PC-3 (cell line): ENCODE data around the gene PF4V1. TPM values are rescaled to one million over a fixed set of nuclear protein-coding genes. Genes with fewer than 3 reads are reported as not detected.
A peak's percentile ranks its signal among the peaks of the same experiment; 100 is the strongest.

Source experiments
- ATAC-seq: fragments of 200-7000 bp; cut with Tn5 transposase; 2 replicates; pipeline ENCODE4 v1.9.1; 2020; ENCODE audit warnings: mild to moderate bottlenecking, moderate library complexity
- BruUV-seq: library from RNA; stranded (reverse); fragments of 400-500 nt; replicated peaks from 2 replicates; lab custom pipeline; 2021; lab: Mats Ljungman, UMichigan
- CTCF ChIA-PET: fragments of 300-600 bp; sonication (Branson Sonifier 250); formaldehyde crosslinking; loops from one replicate; lab custom pipeline; 2022; ENCODE audit warnings: antibody characterized with exemption; lab: Charles Lee
- POLR2A ChIA-PET: fragments of 300-600 bp; sonication (Branson Sonifier 250); formaldehyde crosslinking; loops from one replicate; lab custom pipeline; 2022; ENCODE audit warnings: antibody characterized with exemption; ENCODE audit not compliant: unreplicated experiment; lab: Charles Lee
- DNase-seq: peaks from one replicate; pipeline ENCODE4 v3.0.0-alpha.2; 2015
- H2AFZ ChIP-seq: fragments of 300-600 bp; sonication (generic); 2 replicates; pipeline ENCODE4 v1.6.0; 2016; ENCODE audit warnings: antibody characterized with exemption, low read length
- H3F3A ChIP-seq: fragments of 300-600 bp; sonication (generic); one replicate; pipeline ENCODE4 v1.6.0; 2017; ENCODE audit warnings: antibody characterized with exemption, low read length, control low read depth, mild to moderate bottlenecking; ENCODE audit not compliant: unreplicated experiment
- H3K27ac ChIP-seq: fragments of 300-600 bp; sonication (generic); 2 replicates; pipeline ENCODE4 v1.5.1; 2016; ENCODE audit warnings: mild to moderate bottlenecking, low read length
- H3K27me3 ChIP-seq: fragments of 300-600 bp; sonication (generic); 2 replicates; pipeline ENCODE4 v1.6.1; 2016; ENCODE audit warnings: low read length, mixed read lengths
- H3K36me3 ChIP-seq: fragments of 300-600 bp; sonication (generic); 2 replicates; pipeline ENCODE4 v1.6.1; 2016; ENCODE audit warnings: low read depth, mixed run types, low read length, mixed read lengths
- H3K4me1 ChIP-seq: fragments of 300-600 bp; sonication (generic); 2 replicates; pipeline ENCODE4 v1.5.1; 2016; ENCODE audit warnings: low read length; ENCODE audit not compliant: insufficient read depth
- H3K4me2 ChIP-seq: fragments of 300-600 bp; sonication (generic); 2 replicates; pipeline ENCODE4 v1.6.0; 2016; ENCODE audit warnings: low read length
- H3K4me3 ChIP-seq: fragments of 300-600 bp; sonication (generic); 2 replicates; pipeline ENCODE4 v1.5.1; 2016; ENCODE audit warnings: mild to moderate bottlenecking, low read length, mixed read lengths
- H3K79me2 ChIP-seq: fragments of 300-600 bp; sonication (generic); 2 replicates; pipeline ENCODE4 v1.6.1; 2017; ENCODE audit warnings: low read length, mixed read lengths
- H3K9ac ChIP-seq: fragments of 300-600 bp; sonication (generic); 2 replicates; pipeline ENCODE4 v1.6.0; 2016; ENCODE audit warnings: mild to moderate bottlenecking, low read length
- H3K9me2 ChIP-seq: fragments of 300-600 bp; sonication (generic); replicated peaks from 2 replicates; pipeline ENCODE4 v1.6.1; 2016; ENCODE audit warnings: mixed run types, low read length, mixed read lengths
- H3K9me3 ChIP-seq: fragments of 300-600 bp; sonication (generic); 2 replicates; pipeline ENCODE4 v1.6.1; 2016; ENCODE audit warnings: low read length, mixed read lengths
- H4K20me1 ChIP-seq: fragments of 300-600 bp; sonication (generic); 2 replicates; pipeline ENCODE4 v1.6.1; 2016; ENCODE audit warnings: low read length, mixed read lengths
- CTCF ChIP-seq: fragments of 300-600 bp; sonication (generic); conservative IDR thresholded peaks from 2 replicates; pipeline ENCODE4 v1.5.1; 2017; ENCODE audit warnings: antibody characterized with exemption, low read depth, mild to moderate bottlenecking, low read length
- EZH2 ChIP-seq: fragments of 300-600 bp; sonication (generic); IDR thresholded peaks from one replicate; pipeline ENCODE4 v1.6.1; 2017; ENCODE audit warnings: antibody characterized with exemption, mild to moderate bottlenecking, low read length; ENCODE audit not compliant: unreplicated experiment
- EZH2phosphoT487 ChIP-seq: fragments of 300-600 bp; sonication (generic); IDR thresholded peaks from 2 replicates; pipeline ENCODE4 v1.6.1; 2018; ENCODE audit warnings: mild to moderate bottlenecking, antibody characterized with exemption, low read length, borderline replicate concordance
- intact Hi-C: fragments of 100-400 bp; cut with micrococcal nuclease; formaldehyde crosslinking; loops from 2 replicates; pipeline ENCODE4 v1.9.0; 2023
- total RNA-seq: library from RNA; depleted of rRNA; stranded (reverse); fragments of >200 nt; gene quantifications from 2 replicates; pipeline ENCODE4 v1.2.3, GENCODE V29; 2014

Gene PF4V1
- total RNA-seq, 1 experiment from 2014 or later = not detected

GRCh38 chr4:73831569-73831968, 21.5 kb upstream of the PF4V1 start:
- CTCF ChIA-PET = no interaction called here
- Histone ChIP-seq H3K4me1 (peaks cover 18% of the 10 kb centered on the region), H4K20me1 (no peaks in the 10 kb centered on the region), H3F3A (peaks cover 11% of the 10 kb centered on the region), H3K9ac (no peak overlapping the region), H3K36me3 (peaks cover 7% of the 10 kb centered on the region), H3K9me3 (peaks cover 10% of the 10 kb centered on the region), H3K4me2 (no peak overlapping the region), H3K9me2 (no peaks in the 10 kb centered on the region), H2AFZ (no peak overlapping the region), H3K27ac (no peak overlapping the region), H3K79me2 (no peaks in the 10 kb centered on the region), H3K4me3 (no peak overlapping the region), H3K27me3 (no peaks in the 10 kb centered on the region)
- intact Hi-C loops = no loop called here
- no peak for DNase-seq
- no peak for ATAC-seq
- POLR2A ChIA-PET = no interaction called here
- no TSS peak for BruUV-seq
- TF ChIP-seq CTCF = no peak
- no peak for TF ChIP-seq EZH2
- no peak for TF ChIP-seq EZH2phosphoT487

- 0 out of 2 replicates have a peak overlapping the region, but pooled peaks have one; percentile 0 for H3K4me2 ChIP-seq
- CTCF ChIA-PET = no interaction called here
- no TSS peak for BruUV-seq
Measured at GRCh38 chr4:73832651-73833237, 20.4 kb upstream of the PF4V1 start.

More at GRCh38 chr4:73832651-73833237, 20.4 kb upstream of the PF4V1 start:
- no peaks in the 10 kb centered on the region for H3K27me3 ChIP-seq
- peaks cover 27% of the 10 kb centered on the region for H3K4me1 ChIP-seq
- H3K9ac ChIP-seq = no peak overlapping the region
- intact Hi-C loops = no loop called here
- H3K27ac ChIP-seq = peak overlapping the region; percentile 45
- POLR2A ChIA-PET = no interaction called here
- H3K79me2 ChIP-seq = peaks cover 11% of the 10 kb centered on the region
- ATAC-seq = peak; percentile 29
- peaks cover 2% of the 10 kb centered on the region; the same call in 1 of the 2 replicates for H3K36me3 ChIP-seq
- peak; percentile 74 for DNase-seq
- TF ChIP-seq EZH2phosphoT487 (no peak), EZH2 (no peak), CTCF (no peak)
- no peaks in the 10 kb centered on the region for H4K20me1 ChIP-seq
- H2AFZ ChIP-seq = peak overlapping the region; percentile 4; the same call in 1 of the 2 replicates
- peaks cover 2% of the 10 kb centered on the region for H3K9me3 ChIP-seq
- no peak overlapping the region for H3K4me3 ChIP-seq
- H3K9me2 ChIP-seq = no peaks in the 10 kb centered on the region
- peaks cover 11% of the 10 kb centered on the region for H3F3A ChIP-seq
